WTC11 (cell line): ENCODE results near the gene HNRNPCL2. TPM values are rescaled to one million over a fixed set of nuclear protein-coding genes. Genes with fewer than 3 reads are reported as not detected.
"Not testable (repeated sequence)": the region's sequence is repeated elsewhere in the genome, so short reads cannot be mapped to it uniquely, and the experiment has no call there.

Source experiments
- ATAC-seq: fragments of 200-7000 bp; cut with Tn5 transposase; 2 replicates; pipeline ENCODE4 v1.10.0; 2021; ENCODE audit warnings: mild to moderate bottlenecking, moderate library complexity
- Bru-seq: library from RNA; stranded (reverse); fragments of 400-500 nt; gene quantifications from one replicate; lab custom pipeline; 2021; lab: Mats Ljungman, UMichigan
- CTCF ChIA-PET: fragments of 300-600 bp; sonication (Branson Sonifier 250); formaldehyde crosslinking; loops from one replicate; lab custom pipeline; 2021; ENCODE audit warnings: antibody characterized with exemption; lab: Charles Lee
- POLR2A ChIA-PET: fragments of 350-600 bp; sonication (Branson Sonifier 250); formaldehyde crosslinking; loops from one replicate; lab custom pipeline; 2021; ENCODE audit warnings: antibody characterized with exemption; lab: Charles Lee
- DNase-seq: peaks from one replicate; pipeline ENCODE4 v3.0.0; 2021; ENCODE audit warnings: low spot score
- H3K27ac Mint-ChIP-seq: 2 replicates; pipeline ENCODE4 v1.8.0; 2021; ENCODE audit warnings: mixed read lengths
- H3K27me3 Mint-ChIP-seq: 2 replicates; pipeline ENCODE4 v1.8.0; 2021; ENCODE audit warnings: low read depth, mild to moderate bottlenecking, moderate library complexity, mixed read lengths
- H3K36me3 Mint-ChIP-seq: 2 replicates; pipeline ENCODE4 v1.8.0; 2021; ENCODE audit warnings: mixed read lengths
- H3K4me1 Mint-ChIP-seq: 2 replicates; pipeline ENCODE4 v1.8.0; 2022; ENCODE audit warnings: mixed read lengths
- H3K4me3 Mint-ChIP-seq: 2 replicates; pipeline ENCODE4 v1.8.0; 2021; ENCODE audit warnings: mild to moderate bottlenecking, moderate library complexity, mixed read lengths
- H3K9me3 Mint-ChIP-seq: 2 replicates; pipeline ENCODE4 v1.8.0; 2021; ENCODE audit warnings: mixed read lengths
- long read RNA-seq, 3 experiments: library from RNA in 1 of 3; library from capped mRNA in 1 of 3; library from polyadenylated mRNA in 1 of 3; unstranded in 2 of 3; stranded (forward) in 1 of 3; transcript quantifications; one replicate each; pipeline ENCODE4 v2.0.0, GENCODE V29; 2021
- total RNA-seq: library from RNA; stranded (reverse); gene quantifications from 3 replicates; pipeline ENCODE4 v1.2.3, GENCODE V29; 2021

Gene HNRNPCL2
- total RNA-seq (not detected in 3 replicates), Bru-seq, nascent RNA (not detected)
- long read RNA-seq, experiment 1 = 0 reads
- long read RNA-seq, experiment 2 = 0 reads
- long read RNA-seq, experiment 3 = 0 reads

DNA sequence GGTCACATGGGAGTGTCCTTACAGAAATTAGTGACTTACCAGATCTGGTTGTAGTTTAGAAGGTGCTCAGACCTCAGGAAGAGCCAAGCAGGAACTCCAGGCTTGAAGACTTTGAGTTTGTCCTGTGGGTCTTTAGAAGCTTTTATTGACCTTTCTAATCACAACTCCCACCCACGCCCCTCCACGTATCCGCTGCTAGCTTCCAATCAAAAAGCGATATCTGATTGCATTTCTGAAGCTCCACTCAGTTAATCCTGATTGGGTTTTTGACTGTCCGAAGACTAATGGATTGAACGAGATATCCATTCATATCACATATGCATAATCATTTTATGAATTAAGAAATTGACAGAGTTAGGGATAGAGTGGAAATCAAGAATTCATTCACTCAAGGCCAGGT lies at the start of gene HNRNPCL2:
HNRNPCL2 (minus strand) TSS at position 101 of the 400 bp plus-strand sequence. CDS start 454 bp downstream, outside the sequence.
- H3K27me3 Mint-ChIP-seq, CTCF ChIA-PET, H3K27ac Mint-ChIP-seq, POLR2A ChIA-PET, ATAC-seq, H3K4me3 Mint-ChIP-seq, H3K4me1 Mint-ChIP-seq, DNase-seq: not testable (repeated sequence)
- Mint-ChIP-seq H3K9me3 (peaks cover 84% of the 10 kb centered on the region), H3K36me3 (peaks cover 74% of the 10 kb centered on the region)

DNA sequence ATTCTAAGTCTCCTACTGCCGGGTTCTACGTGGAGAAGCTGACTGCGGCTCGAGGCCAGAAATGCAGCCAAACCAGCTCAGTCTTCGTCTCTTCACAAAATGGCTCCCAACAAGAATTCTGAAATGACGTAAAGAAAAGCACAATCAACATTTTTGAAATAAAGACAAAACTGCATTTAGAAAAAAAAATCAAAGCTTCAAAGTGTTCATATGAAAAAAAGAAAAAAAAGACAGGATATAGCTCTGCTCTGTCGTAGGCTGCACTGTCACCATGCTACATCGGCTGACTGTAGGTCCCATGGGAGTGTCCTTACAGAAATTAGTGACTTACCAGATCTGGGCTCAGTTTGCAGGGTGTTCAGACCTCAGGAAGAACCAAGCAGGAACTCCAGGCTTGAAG lies 48.9 kb upstream of the HNRNPCL2 start, which contains the start of gene HNRNPCL4:
HNRNPCL4 (minus strand) TSS at position 101 of the 400 bp plus-strand sequence. CDS start 164 bp downstream, outside the sequence.
- POLR2A ChIA-PET, H3K9me3 Mint-ChIP-seq, CTCF ChIA-PET, H3K36me3 Mint-ChIP-seq, DNase-seq, H3K4me3 Mint-ChIP-seq, H3K27me3 Mint-ChIP-seq, H3K4me1 Mint-ChIP-seq, H3K27ac Mint-ChIP-seq, ATAC-seq: not testable (repeated sequence)

DNA sequence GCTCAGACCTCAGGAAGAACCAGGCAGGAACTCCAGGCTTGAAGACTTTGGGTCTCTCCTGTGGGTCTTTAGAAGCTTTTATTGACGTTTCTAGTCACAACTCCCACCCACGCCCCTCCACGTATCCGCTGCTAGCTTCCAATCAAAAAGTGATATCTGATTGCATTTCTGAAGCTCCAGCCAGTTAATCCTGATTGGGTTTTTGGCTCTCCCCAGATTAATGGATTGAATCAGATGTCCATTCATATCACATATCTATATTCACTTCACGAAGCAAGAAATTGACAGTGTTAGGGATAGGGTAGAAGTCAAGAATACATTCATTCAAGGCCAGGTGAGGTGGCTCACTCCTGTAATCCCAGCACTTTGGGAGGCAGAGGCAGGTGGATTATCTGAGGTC lies 39.3 kb upstream of the HNRNPCL2 start, which contains the start of gene PRAMEF26:
PRAMEF26 (minus strand) TSS at position 101 of the 400 bp plus-strand sequence. CDS start 2,914 bp downstream, outside the sequence.
- H3K27ac Mint-ChIP-seq, ATAC-seq, POLR2A ChIA-PET, CTCF ChIA-PET, H3K9me3 Mint-ChIP-seq, DNase-seq, H3K36me3 Mint-ChIP-seq, H3K4me1 Mint-ChIP-seq, H3K27me3 Mint-ChIP-seq, H3K4me3 Mint-ChIP-seq: not testable (repeated sequence)

DNA sequence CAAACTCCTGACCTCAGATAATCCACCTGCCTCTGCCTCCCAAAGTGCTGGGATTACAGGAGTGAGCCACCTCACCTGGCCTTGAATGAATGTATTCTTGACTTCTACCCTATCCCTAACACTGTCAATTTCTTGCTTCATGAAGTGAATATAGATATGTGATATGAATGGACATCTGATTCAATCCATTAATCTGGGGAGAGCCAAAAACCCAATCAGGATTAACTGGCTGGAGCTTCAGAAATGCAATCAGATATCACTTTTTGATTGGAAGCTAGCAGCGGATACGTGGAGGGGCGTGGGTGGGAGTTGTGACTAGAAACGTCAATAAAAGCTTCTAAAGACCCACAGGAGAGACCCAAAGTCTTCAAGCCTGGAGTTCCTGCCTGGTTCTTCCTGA lies 46.2 kb downstream of the HNRNPCL2 start, which contains the start of gene PRAMEF25:
PRAMEF25 (plus strand) TSS at position 301 of the 400 bp plus-strand sequence. CDS start 2,920 bp downstream, outside the sequence.
- H3K27me3 Mint-ChIP-seq, H3K9me3 Mint-ChIP-seq, POLR2A ChIA-PET, H3K36me3 Mint-ChIP-seq, CTCF ChIA-PET, DNase-seq, ATAC-seq, H3K27ac Mint-ChIP-seq, H3K4me1 Mint-ChIP-seq, H3K4me3 Mint-ChIP-seq: not testable (repeated sequence)

Other genes starting within 250 kb of the HNRNPCL2 start
- not detected in 3 replicates for gene PRAMEF4, start 230.7 kb downstream of the HNRNPCL2 start, total RNA-seq
- gene PRAMEF10, start 218.6 kb downstream of the HNRNPCL2 start, total RNA-seq = not detected in 3 replicates
- gene PRAMEF7, start 200.2 kb downstream of the HNRNPCL2 start, total RNA-seq = not detected in 3 replicates
- gene PRAMEF6, start 169.3 kb downstream of the HNRNPCL2 start, total RNA-seq = not detected in 3 replicates
- gene PRAMEF27, start 60.3 kb downstream of the HNRNPCL2 start, total RNA-seq = not detected in 3 replicates
- gene HNRNPCL3, start 56.1 kb downstream of the HNRNPCL2 start, total RNA-seq = not detected in 3 replicates
- not detected in 3 replicates for gene PRAMEF25, start 46.1 kb downstream of the HNRNPCL2 start, total RNA-seq
- not detected in 3 replicates for gene PRAMEF26, start 39.2 kb upstream of the HNRNPCL2 start, total RNA-seq
- gene HNRNPCL4, start 48.8 kb upstream of the HNRNPCL2 start, total RNA-seq = not detected in 3 replicates
- gene PRAMEF9, start 55.0 kb upstream of the HNRNPCL2 start, total RNA-seq = not detected in 3 replicates
- gene PRAMEF13, start 84.6 kb upstream of the HNRNPCL2 start, total RNA-seq = not detected in 3 replicates
- not detected in 3 replicates for gene PRAMEF18, start 109.3 kb upstream of the HNRNPCL2 start, total RNA-seq
- not detected in 3 replicates for gene PRAMEF5, start 137.3 kb upstream of the HNRNPCL2 start, total RNA-seq
- not detected in 3 replicates for gene PRAMEF8, start 168.3 kb upstream of the HNRNPCL2 start, total RNA-seq
- gene PRAMEF33, start 186.7 kb upstream of the HNRNPCL2 start, total RNA-seq = not detected in 3 replicates
- gene PRAMEF15, start 198.7 kb upstream of the HNRNPCL2 start, total RNA-seq = not detected in 3 replicates
- not detected in 3 replicates for gene PRAMEF14, start 230.3 kb upstream of the HNRNPCL2 start, total RNA-seq